Umbilical cord (tissue), 2 donors: Measurements from ENCODE around the gene TSPEAR. TPM values are rescaled to one million over a fixed set of nuclear protein-coding genes. Genes with fewer than 3 reads are reported as not detected.
"Not testable (repeated sequence)": the region's sequence is repeated elsewhere in the genome, so short reads cannot be mapped to it uniquely, and the experiment has no call there.

Experiments
- DNase-seq: peaks from one replicate; pipeline ENCODE4 v3.0.0-alpha.2; 2015; ENCODE audit warnings: low spot score
- total RNA-seq: library from RNA; depleted of rRNA; stranded (reverse); fragments of >200 nt; gene quantifications from one replicate; pipeline ENCODE4 v1.2.3, GENCODE V29; 2014; ENCODE audit warnings: low replicate concordance; ENCODE audit not compliant: insufficient read depth

The TSPEAR gene
- total RNA-seq, 1 donor from 2014 or later: not detected

- not testable (repeated sequence) for DNase-seq
These were observed 120.2 kb downstream of the TSPEAR start for GRCh38 chr21:44590897-44591800.

- DNase-seq: no peak
These were observed 121.1 kb downstream of the TSPEAR start for GRCh38 chr21:44590311-44590721.

- no peak for DNase-seq
These were observed 121.6 kb downstream of the TSPEAR start for GRCh38 chr21:44589586-44590305.

- DNase-seq: no peak
These were observed 122.3 kb downstream of the TSPEAR start for GRCh38 chr21:44589094-44589493.

- no peak for DNase-seq
These were observed 125.5 kb downstream of the TSPEAR start for GRCh38 chr21:44585892-44586291.

GRCh38 chr21:44583800-44584147, 127.6 kb downstream of the TSPEAR start:
- no peak for DNase-seq

GRCh38 chr21:44583089-44583799, 128.1 kb downstream of the TSPEAR start:
- peak; percentile 43 for DNase-seq

GRCh38 chr21:44582055-44582454, 129.3 kb downstream of the TSPEAR start:
- DNase-seq: no peak

- no peak for DNase-seq
These were observed 130.2 kb downstream of the TSPEAR start for GRCh38 chr21:44581158-44581557.

GRCh38 chr21:44580231-44580821, 131.0 kb downstream of the TSPEAR start, which contains the start of gene KRTAP10-5:
TSS of gene KRTAP10-5 (minus strand) at chr21:44580604. CDS start at chr21:44580578, 26 bp downstream.
- DNase-seq: not testable (repeated sequence)

GRCh38 chr21:44579833-44580144, 131.6 kb downstream of the TSPEAR start:
- DNase-seq: no peak

GRCh38 chr21:44579056-44579832, 132.1 kb downstream of the TSPEAR start:
- no peak for DNase-seq

- DNase-seq: no peak
These were observed 132.9 kb downstream of the TSPEAR start for GRCh38 chr21:44578371-44579055.

- DNase-seq: no peak
These were observed 135.3 kb downstream of the TSPEAR start for GRCh38 chr21:44576025-44576420.

- DNase-seq: no peak
These were observed 135.9 kb downstream of the TSPEAR start for GRCh38 chr21:44575307-44576024.

GRCh38 chr21:44574457-44575306, 136.7 kb downstream of the TSPEAR start:
- no peak for DNase-seq

- not testable (repeated sequence) for DNase-seq
These were observed 137.5 kb downstream of the TSPEAR start, which contains the start of gene KRTAP10-4 for GRCh38 chr21:44573630-44574456. TSS of gene KRTAP10-4 (plus strand) at chr21:44573729. CDS start at chr21:44573759, 30 bp downstream.
